Stimulated activated naive B cell treated with anti-CD40 and anti-IgM and Interleukin-4, amounts not matched to agents 10 μg/mL and 1 μg/mL and 100 μg/mL, for 72 hours (primary cell): ENCODE results near the gene CENPN.
A peak's percentile ranks its signal among the peaks of the same experiment; 100 is the strongest.

Source experiments
- ATAC-seq, 2 donors: fragments of 150-1000 bp; cut with Tn5 transposase; replicated peaks; 2 replicates each; pipeline ENCODE4 v1.10.0; 2021; ENCODE audit warnings: moderate library complexity in 1 of 2
- DNase-seq: peaks from one replicate; pipeline ENCODE4 v3.0.0; 2021
- H3K27ac Mint-ChIP-seq: one replicate; pipeline ENCODE4 v1.8.0; 2022; ENCODE audit warnings: mild to moderate bottlenecking, mixed read lengths
- H3K27me3 Mint-ChIP-seq, 2 donors: one replicate each; pipeline ENCODE4 v1.8.0; 2022; ENCODE audit warnings: mixed read lengths in 2 of 2
- H3K36me3 Mint-ChIP-seq, 2 donors: one replicate each; pipeline ENCODE4 v1.8.0; 2022; ENCODE audit warnings: mixed read lengths in 2 of 2, mild to moderate bottlenecking in 1 of 2
- H3K4me1 Mint-ChIP-seq, 2 donors: one replicate each; pipeline ENCODE4 v1.8.0; 2022; ENCODE audit warnings: mixed read lengths in 2 of 2, mild to moderate bottlenecking in 1 of 2
- H3K4me3 Mint-ChIP-seq, 2 donors: one replicate each; pipeline ENCODE4 v1.8.0; 2022; ENCODE audit warnings: mild to moderate bottlenecking in 2 of 2, mixed read lengths in 2 of 2, moderate library complexity in 1 of 2
- H3K9me3 Mint-ChIP-seq, 2 donors: one replicate each; pipeline ENCODE4 v1.8.0; 2022; ENCODE audit warnings: mixed read lengths in 2 of 2, mild to moderate bottlenecking in 1 of 2

The CENPN gene

GRCh38 chr16:81006813-81007695 lies at the start of gene CENPN, which contains the start of gene CMC2:
Gene CENPN, plus strand, starts transcription at chr16:81007214. Its CDS starts 4,726 bp downstream, at chr16:81011940.
Gene CMC2, minus strand, starts transcription at chr16:81006885. Its CDS starts 9,491 bp downstream, at chr16:80997394.
- H3K4me1 Mint-ChIP-seq, result peaks cover 22 to 50% of the 10 kb centered on the region in 2 donors
- ATAC-seq (peak; percentile 90 to 91), DNase-seq (peak; percentile 97)
- H3K27me3 Mint-ChIP-seq, result no peaks in the 10 kb centered on the region
- peaks cover 3 to 21% of the 10 kb centered on the region in 2 donors for H3K36me3 Mint-ChIP-seq
- H3K4me3 Mint-ChIP-seq, result peak within 1 kb of the TSS; percentile 96 to 98
- H3K27ac Mint-ChIP-seq, result peak within 1 kb of the TSS; percentile 100
- no peaks in the 10 kb centered on the region for H3K9me3 Mint-ChIP-seq

- no peak overlapping the region for H3K4me3 Mint-ChIP-seq
- H3K27ac Mint-ChIP-seq, result no peak overlapping the region
- H3K36me3 Mint-ChIP-seq, result peaks cover 35 to 50% of the 10 kb centered on the region in 2 donors
- DNase-seq (no peak), ATAC-seq (no peak)
- peaks cover 39 to 47% of the 10 kb centered on the region in 2 donors for H3K9me3 Mint-ChIP-seq
- no peaks in the 10 kb centered on the region for H3K27me3 Mint-ChIP-seq
- H3K4me1 Mint-ChIP-seq, result peaks cover 0 to 12% of the 10 kb centered on the region in 2 donors
Measured at GRCh38 chr16:80958284-80958683, 48.7 kb upstream of the CENPN start.

GRCh38 chr16:80962879-80963278 lies 44.1 kb upstream of the CENPN start:
- no peak for ATAC-seq
- H3K4me1 Mint-ChIP-seq, result no peaks in the 10 kb centered on the region
- H3K27ac Mint-ChIP-seq, result no peak overlapping the region
- H3K36me3 Mint-ChIP-seq, result peaks cover 26 to 29% of the 10 kb centered on the region in 2 donors
- no peak overlapping the region for H3K4me3 Mint-ChIP-seq
- no peak for DNase-seq
- H3K27me3 Mint-ChIP-seq, result no peaks in the 10 kb centered on the region
- peaks cover 25 to 31% of the 10 kb centered on the region in 2 donors for H3K9me3 Mint-ChIP-seq

GRCh38 chr16:80964351-80964750 lies 42.7 kb upstream of the CENPN start:
- peaks cover 24% of the 10 kb centered on the region in 2 donors for H3K36me3 Mint-ChIP-seq
- no peak for DNase-seq
- ATAC-seq, result no peak
- H3K27me3 Mint-ChIP-seq, result no peaks in the 10 kb centered on the region
- H3K9me3 Mint-ChIP-seq, result peaks cover 16 to 18% of the 10 kb centered on the region in 2 donors
- H3K4me3 Mint-ChIP-seq, result no peak overlapping the region
- no peak overlapping the region for H3K27ac Mint-ChIP-seq
- no peaks in the 10 kb centered on the region for H3K4me1 Mint-ChIP-seq

- Mint-ChIP-seq H3K27ac (no peak overlapping the region), H3K4me1 (no peaks in the 10 kb centered on the region), H3K4me3 (no peak overlapping the region), H3K36me3 (peaks cover 14 to 20% of the 10 kb centered on the region in 2 donors), H3K9me3 (peaks cover under 1 to 1% of the 10 kb centered on the region in 2 donors), H3K27me3 (no peaks in the 10 kb centered on the region)
- ATAC-seq (no peak), DNase-seq (no peak)
Measured at GRCh38 chr16:80966617-80967016, 40.4 kb upstream of the CENPN start.

- Mint-ChIP-seq H3K27me3 (no peaks in the 10 kb centered on the region), H3K36me3 (peaks cover 24 to 34% of the 10 kb centered on the region in 2 donors), H3K9me3 (no peaks in the 10 kb centered on the region), H3K4me3 (no peak overlapping the region), H3K4me1 (peaks cover 0 to 2% of the 10 kb centered on the region in 2 donors), H3K27ac (no peak overlapping the region)
- ATAC-seq, result no peak
- no peak for DNase-seq
Measured at GRCh38 chr16:80968386-80969113, 38.5 kb upstream of the CENPN start.

- no peak for ATAC-seq
- no peaks in the 10 kb centered on the region for H3K9me3 Mint-ChIP-seq
- no peak overlapping the region for H3K27ac Mint-ChIP-seq
- no peak overlapping the region for H3K4me3 Mint-ChIP-seq
- H3K36me3 Mint-ChIP-seq, result peaks cover 28 to 40% of the 10 kb centered on the region in 2 donors
- H3K4me1 Mint-ChIP-seq, result peaks cover 0 to 2% of the 10 kb centered on the region in 2 donors
- no peak for DNase-seq
- H3K27me3 Mint-ChIP-seq, result no peaks in the 10 kb centered on the region
Measured at GRCh38 chr16:80969114-80969484, 37.9 kb upstream of the CENPN start.

GRCh38 chr16:80971819-80972218 lies 35.2 kb upstream of the CENPN start:
- Mint-ChIP-seq H3K9me3 (no peaks in the 10 kb centered on the region), H3K4me3 (no peak overlapping the region), H3K4me1 (peaks cover 0 to 3% of the 10 kb centered on the region in 2 donors), H3K27ac (no peak overlapping the region), H3K36me3 (peaks cover 36 to 48% of the 10 kb centered on the region in 2 donors), H3K27me3 (no peaks in the 10 kb centered on the region)
- DNase-seq (no peak), ATAC-seq (no peak)

- ATAC-seq (no peak), DNase-seq (no peak)
- no peak overlapping the region for H3K27ac Mint-ChIP-seq
- peaks cover 38 to 54% of the 10 kb centered on the region in 2 donors for H3K36me3 Mint-ChIP-seq
- H3K4me1 Mint-ChIP-seq, result peaks cover 0 to 3% of the 10 kb centered on the region in 2 donors
- no peaks in the 10 kb centered on the region for H3K9me3 Mint-ChIP-seq
- no peaks in the 10 kb centered on the region for H3K27me3 Mint-ChIP-seq
- no peak overlapping the region for H3K4me3 Mint-ChIP-seq
Measured at GRCh38 chr16:80972611-80973010, 34.4 kb upstream of the CENPN start.

GRCh38 chr16:80973991-80974390 lies 33.0 kb upstream of the CENPN start:
- H3K4me1 Mint-ChIP-seq, result peaks cover 0 to 3% of the 10 kb centered on the region in 2 donors
- DNase-seq (no peak), ATAC-seq (no peak)
- H3K4me3 Mint-ChIP-seq, result no peak overlapping the region
- no peaks in the 10 kb centered on the region for H3K9me3 Mint-ChIP-seq
- no peaks in the 10 kb centered on the region for H3K27me3 Mint-ChIP-seq
- peaks cover 36 to 59% of the 10 kb centered on the region in 2 donors for H3K36me3 Mint-ChIP-seq
- no peak overlapping the region for H3K27ac Mint-ChIP-seq

- H3K27me3 Mint-ChIP-seq, result no peaks in the 10 kb centered on the region
Measured at GRCh38 chr16:80974649-80975376, 32.2 kb upstream of the CENPN start.

GRCh38 chr16:80976946-80977345 lies 30.1 kb upstream of the CENPN start:
- H3K27ac Mint-ChIP-seq, result no peak overlapping the region
- no peak for DNase-seq
- peaks cover 32 to 50% of the 10 kb centered on the region in 2 donors for H3K36me3 Mint-ChIP-seq
- peaks cover 0 to 1% of the 10 kb centered on the region in 2 donors for H3K4me1 Mint-ChIP-seq
- no peaks in the 10 kb centered on the region for H3K27me3 Mint-ChIP-seq
- ATAC-seq, result no peak
- H3K4me3 Mint-ChIP-seq, result no peak overlapping the region
- no peaks in the 10 kb centered on the region for H3K9me3 Mint-ChIP-seq

More at GRCh38 chr16:80974649-80975376, 32.2 kb upstream of the CENPN start:
- Mint-ChIP-seq H3K9me3 (no peaks in the 10 kb centered on the region), H3K27ac (no peak overlapping the region), H3K36me3 (peaks cover 30 to 54% of the 10 kb centered on the region in 2 donors), H3K4me3 (no peak overlapping the region), H3K4me1 (peaks cover 0 to 3% of the 10 kb centered on the region in 2 donors)
- DNase-seq (no peak), ATAC-seq (no peak)

GRCh38 chr16:80981103-80981502 lies 25.9 kb upstream of the CENPN start:
- Mint-ChIP-seq H3K27me3 (no peaks in the 10 kb centered on the region), H3K27ac (no peak overlapping the region), H3K4me3 (no peak overlapping the region), H3K4me1 (peaks cover 0 to 5% of the 10 kb centered on the region in 2 donors), H3K36me3 (peaks cover 21 to 34% of the 10 kb centered on the region in 2 donors), H3K9me3 (no peaks in the 10 kb centered on the region)
- ATAC-seq (no peak), DNase-seq (no peak)

- H3K36me3 Mint-ChIP-seq, result peaks cover 27 to 35% of the 10 kb centered on the region in 2 donors
- no peak overlapping the region for H3K4me3 Mint-ChIP-seq
Measured at GRCh38 chr16:80982646-80983045, 24.4 kb upstream of the CENPN start.

More at GRCh38 chr16:80982646-80983045, 24.4 kb upstream of the CENPN start:
- H3K9me3 Mint-ChIP-seq, result no peaks in the 10 kb centered on the region
- peaks cover 5 to 14% of the 10 kb centered on the region in 2 donors for H3K4me1 Mint-ChIP-seq
- H3K27me3 Mint-ChIP-seq, result no peaks in the 10 kb centered on the region
- ATAC-seq (no peak), DNase-seq (no peak)
- no peak overlapping the region for H3K27ac Mint-ChIP-seq
